Measurements from ENCODE around the gene EXD1.

EXD1 gene

DNA sequence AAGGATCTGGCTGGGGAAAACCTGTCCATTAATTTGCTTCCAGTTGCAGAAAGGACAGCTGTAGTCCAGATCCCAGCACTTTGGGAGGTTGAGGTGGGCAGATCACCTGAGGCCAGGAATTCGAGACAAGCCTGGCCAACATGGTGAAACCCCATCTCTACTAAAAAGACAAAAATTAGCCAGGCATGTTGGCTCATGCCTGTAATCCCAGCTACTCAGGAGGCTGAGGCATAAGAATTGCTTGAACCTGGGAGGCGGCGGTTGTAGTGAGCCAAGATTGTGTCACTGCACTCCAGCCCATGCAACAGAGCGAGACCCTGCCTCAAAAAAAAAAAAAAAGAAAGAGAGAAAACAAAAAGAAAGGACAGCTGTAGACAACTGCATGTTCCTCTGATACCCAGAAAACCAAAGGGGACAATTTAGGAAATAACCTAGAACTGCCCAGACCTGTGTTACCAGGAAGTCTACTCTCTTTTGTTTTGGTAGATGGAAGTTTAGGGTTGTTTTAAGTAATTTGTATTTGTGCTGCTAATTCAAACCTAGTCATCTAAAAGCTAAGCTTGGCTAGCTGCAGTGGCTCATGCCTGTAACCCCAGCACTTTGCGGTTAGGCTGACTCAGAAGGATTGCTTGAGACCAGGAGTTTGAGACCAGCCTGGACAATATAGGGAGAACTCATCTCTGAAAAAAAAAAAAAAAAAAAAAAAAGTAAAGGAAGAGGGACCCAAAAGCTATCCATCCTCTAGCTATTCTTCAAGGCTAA is 22.7 kb downstream of the EXD1 start:
- ATAC-seq (ENCODE audit: low read depth), result peak; percentile 95
- Histone ChIP-seq H3K4me1 (ENCODE audit: insufficient read depth, poor library complexity, severe bottlenecking) (peaks cover 20% of the 10 kb centered on the region), H3K27ac (ENCODE audit: poor library complexity, severe bottlenecking) (peak overlapping the region; percentile 89), H3K4me3 (ENCODE audit: severe bottlenecking) (no peak overlapping the region), H3K36me3 (ENCODE audit: low read depth) (no peaks in the 10 kb centered on the region), H3K9me3 (ENCODE audit: severe bottlenecking) (no peaks in the 10 kb centered on the region), H3K27me3 (ENCODE audit: insufficient read depth, poor library complexity, severe bottlenecking) (no peaks in the 10 kb centered on the region)
- TF ChIP-seq, protein P1, sequence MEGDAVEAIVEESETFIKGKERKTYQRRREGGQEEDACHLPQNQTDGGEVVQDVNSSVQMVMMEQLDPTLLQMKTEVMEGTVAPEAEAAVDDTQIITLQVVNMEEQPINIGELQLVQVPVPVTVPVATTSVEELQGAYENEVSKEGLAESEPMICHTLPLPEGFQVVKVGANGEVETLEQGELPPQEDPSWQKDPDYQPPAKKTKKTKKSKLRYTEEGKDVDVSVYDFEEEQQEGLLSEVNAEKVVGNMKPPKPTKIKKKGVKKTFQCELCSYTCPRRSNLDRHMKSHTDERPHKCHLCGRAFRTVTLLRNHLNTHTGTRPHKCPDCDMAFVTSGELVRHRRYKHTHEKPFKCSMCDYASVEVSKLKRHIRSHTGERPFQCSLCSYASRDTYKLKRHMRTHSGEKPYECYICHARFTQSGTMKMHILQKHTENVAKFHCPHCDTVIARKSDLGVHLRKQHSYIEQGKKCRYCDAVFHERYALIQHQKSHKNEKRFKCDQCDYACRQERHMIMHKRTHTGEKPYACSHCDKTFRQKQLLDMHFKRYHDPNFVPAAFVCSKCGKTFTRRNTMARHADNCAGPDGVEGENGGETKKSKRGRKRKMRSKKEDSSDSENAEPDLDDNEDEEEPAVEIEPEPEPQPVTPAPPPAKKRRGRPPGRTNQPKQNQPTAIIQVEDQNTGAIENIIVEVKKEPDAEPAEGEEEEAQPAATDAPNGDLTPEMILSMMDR (IDR thresholded peaks at IDR 0.05; ENCODE audit: poor library complexity, severe bottlenecking), result no peak
- DNase-seq (ENCODE audit: low spot score), result peak; percentile 79

GRCh38 chr15:41205315-41205714 is 25.2 kb downstream of the EXD1 start:
- TF ChIP-seq, protein P1 (IDR thresholded peaks at IDR 0.05; ENCODE audit: poor library complexity, severe bottlenecking), result no peak
- ATAC-seq (ENCODE audit: low read depth), result no peak

GRCh38 chr15:41203395-41203794 is 27.2 kb downstream of the EXD1 start:
- no peak overlapping the region for H3K27ac ChIP-seq (ENCODE audit: poor library complexity, severe bottlenecking)
- no peaks in the 10 kb centered on the region for H3K27me3 ChIP-seq (ENCODE audit: insufficient read depth, poor library complexity, severe bottlenecking)
- peaks cover 13% of the 10 kb centered on the region for H3K4me1 ChIP-seq (ENCODE audit: insufficient read depth, poor library complexity, severe bottlenecking)
- ATAC-seq (ENCODE audit: low read depth) (no peak), DNase-seq (ENCODE audit: low spot score) (peak; percentile 17)
- H3K9me3 ChIP-seq (ENCODE audit: severe bottlenecking), result no peaks in the 10 kb centered on the region
- TF ChIP-seq, protein P1 (IDR thresholded peaks at IDR 0.05; ENCODE audit: poor library complexity, severe bottlenecking), result no peak
- H3K36me3 ChIP-seq (ENCODE audit: low read depth), result no peaks in the 10 kb centered on the region
- H3K4me3 ChIP-seq (ENCODE audit: severe bottlenecking), result no peak overlapping the region

More at GRCh38 chr15:41205315-41205714, 25.2 kb downstream of the EXD1 start:
- Histone ChIP-seq H3K4me3 (ENCODE audit: severe bottlenecking) (no peak overlapping the region), H3K9me3 (ENCODE audit: severe bottlenecking) (no peaks in the 10 kb centered on the region), H3K27ac (ENCODE audit: poor library complexity, severe bottlenecking) (no peak overlapping the region), H3K36me3 (ENCODE audit: low read depth) (no peaks in the 10 kb centered on the region), H3K27me3 (ENCODE audit: insufficient read depth, poor library complexity, severe bottlenecking) (no peaks in the 10 kb centered on the region), H3K4me1 (ENCODE audit: insufficient read depth, poor library complexity, severe bottlenecking) (peaks cover 20% of the 10 kb centered on the region)
- DNase-seq (ENCODE audit: low spot score), result no peak

GRCh38 chr15:41199470-41199869 is 31.1 kb downstream of the EXD1 start:
- ATAC-seq (ENCODE audit: low read depth), result no peak
- TF ChIP-seq, protein P1 (IDR thresholded peaks at IDR 0.05; ENCODE audit: poor library complexity, severe bottlenecking), result no peak
- H3K36me3 ChIP-seq (ENCODE audit: low read depth), result no peaks in the 10 kb centered on the region; the same call in 1 of the 2 replicates
- no peak overlapping the region for H3K4me3 ChIP-seq (ENCODE audit: severe bottlenecking)
- no peaks in the 10 kb centered on the region for H3K9me3 ChIP-seq (ENCODE audit: severe bottlenecking)
- DNase-seq (ENCODE audit: low spot score), result no peak
- no peaks in the 10 kb centered on the region for H3K27me3 ChIP-seq (ENCODE audit: insufficient read depth, poor library complexity, severe bottlenecking)
- H3K27ac ChIP-seq (ENCODE audit: poor library complexity, severe bottlenecking), result no peak overlapping the region
- H3K4me1 ChIP-seq (ENCODE audit: insufficient read depth, poor library complexity, severe bottlenecking), result no peaks in the 10 kb centered on the region

DNA sequence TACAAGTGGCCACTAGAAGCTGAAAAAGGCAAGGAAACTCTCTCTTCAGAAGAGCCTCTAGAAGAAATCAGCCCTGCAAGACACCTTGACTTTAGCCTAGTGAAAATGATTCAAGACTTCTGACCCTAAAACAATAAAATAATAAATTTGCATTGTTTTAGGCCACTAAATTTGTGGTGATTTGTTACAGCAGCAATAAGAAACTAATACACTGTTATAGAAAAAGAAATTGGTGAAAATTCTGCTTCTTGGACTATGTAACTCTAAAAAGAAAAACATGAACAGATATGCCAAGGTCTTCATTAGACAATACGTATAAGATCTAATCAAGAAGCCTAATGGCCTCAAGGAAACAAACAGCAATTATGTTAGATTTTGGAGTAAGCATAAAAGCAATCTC is 36.1 kb downstream of the EXD1 start:
- TF ChIP-seq, protein P1 (IDR thresholded peaks at IDR 0.05; ENCODE audit: poor library complexity, severe bottlenecking), result no peak
- Histone ChIP-seq H3K4me3 (ENCODE audit: severe bottlenecking) (no peak overlapping the region), H3K9me3 (ENCODE audit: severe bottlenecking) (no peaks in the 10 kb centered on the region), H3K36me3 (ENCODE audit: low read depth) (no peaks in the 10 kb centered on the region; the same call in 1 of the 2 replicates), H3K4me1 (ENCODE audit: insufficient read depth, poor library complexity, severe bottlenecking) (no peaks in the 10 kb centered on the region), H3K27ac (ENCODE audit: poor library complexity, severe bottlenecking) (no peak overlapping the region), H3K27me3 (ENCODE audit: insufficient read depth, poor library complexity, severe bottlenecking) (no peaks in the 10 kb centered on the region)
- DNase-seq (ENCODE audit: low spot score), result no peak
- no peak for ATAC-seq (ENCODE audit: low read depth)

Measured in RWPE2 (cell line).